ENCODE results near the gene LAMB3. TPM values are rescaled to one million over a fixed set of nuclear protein-coding genes. Genes with fewer than 3 reads are reported as not detected.
A peak's percentile ranks its signal among the peaks of the same experiment; 100 is the strongest.

LAMB3 gene
- total and polyA plus RNA-seq, 8 donors, result 1.4 to 25.8 (median 3.4) TPM

GRCh38 chr1:209646558-209646957 is 5.7 kb downstream of the LAMB3 start:
- no peak for TF ChIP-seq CTCF (IDR thresholded peaks at IDR 0.05)
- no peaks in the 10 kb centered on the region for H3K9me3 ChIP-seq
- no peak overlapping the region for H3K4me3 ChIP-seq
- H3K36me3 ChIP-seq, result no peaks in the 10 kb centered on the region
- WGBS, 2 donors, result 88 to 90% methylated on average over 5 of the region's 5 CpGs
- H3K27ac ChIP-seq, result no peak overlapping the region
- intact Hi-C loops (cut with DNase I), result no loop called here
- no peak for DNase-seq
- H3K27me3 ChIP-seq, result no peaks in the 10 kb centered on the region
- ATAC-seq, result no peak
- H3K4me1 ChIP-seq, result peaks cover 41 to 71% (median 49%) of the 10 kb centered on the region in 3 donors
- no peak for FAIRE-seq

GRCh38 chr1:209645574-209646452 is 6.4 kb downstream of the LAMB3 start:
- intact Hi-C loops (cut with DNase I), result no loop called here
- WGBS, 2 donors, result 36 to 44% methylated on average over 16 of the region's 16 CpGs
- no peaks in the 10 kb centered on the region for H3K9me3 ChIP-seq
- no peaks in the 10 kb centered on the region for H3K36me3 ChIP-seq
- H3K27me3 ChIP-seq, result no peaks in the 10 kb centered on the region
- H3K27ac ChIP-seq, result no peak overlapping the region
- no peak for TF ChIP-seq CTCF (IDR thresholded peaks at IDR 0.05)
- H3K4me1 ChIP-seq, result peaks cover 41 to 71% (median 52%) of the 10 kb centered on the region in 3 donors
- DNase-seq (no peak), FAIRE-seq (no peak), ATAC-seq (peak in 2 of 4 donors; percentile 26 to 47)
- H3K4me3 ChIP-seq, result no peak overlapping the region

GRCh38 chr1:209643285-209644020 is 8.8 kb downstream of the LAMB3 start:
- intact Hi-C loops (cut with DNase I), result no loop called here
- FAIRE-seq, result no peak
- ATAC-seq, result peak; percentile 59 to 76 (median 74)
- H3K36me3 ChIP-seq, result no peaks in the 10 kb centered on the region
- no peaks in the 10 kb centered on the region for H3K9me3 ChIP-seq
- 4 to 6% methylated on average over 2 of the region's 2 CpGs for WGBS, 2 donors
- no peaks in the 10 kb centered on the region for H3K27me3 ChIP-seq
- peak overlapping the region in 3 of 4 donors; percentile 4 to 85 (median 81) for H3K27ac ChIP-seq
- peak in 4 of 6 donors; percentile 38 to 76 (median 50) for DNase-seq
- H3K4me3 ChIP-seq, result no peak overlapping the region
- peaks cover 31 to 51% (median 45%) of the 10 kb centered on the region in 3 donors for H3K4me1 ChIP-seq
- TF ChIP-seq CTCF (IDR thresholded peaks at IDR 0.05), result no peak

GRCh38 chr1:209642816-209643215 is 9.4 kb downstream of the LAMB3 start:
- WGBS, 2 donors, result 5 to 13% methylated on average over 3 of the region's 3 CpGs
- Histone ChIP-seq H3K27me3 (no peaks in the 10 kb centered on the region), H3K4me1 (peaks cover 31 to 45% (median 44%) of the 10 kb centered on the region in 3 donors), H3K27ac (peak overlapping the region in 3 of 4 donors; percentile 4 to 85 (median 81)), H3K9me3 (no peaks in the 10 kb centered on the region), H3K4me3 (no peak overlapping the region), H3K36me3 (no peaks in the 10 kb centered on the region)
- no peak for TF ChIP-seq CTCF (IDR thresholded peaks at IDR 0.05)
- ATAC-seq (peak in 3 of 4 donors; percentile 14 to 27 (median 21)), FAIRE-seq (no peak), DNase-seq (peak in 1 of 6 donors; percentile 10)
- intact Hi-C loops (cut with DNase I), result no loop called here
